Suppressor macrophage (primary cell): ENCODE results near the gene KCNIP1.

Source experiments
- DNase-seq, 4 experiments: peaks; one replicate each; pipeline ENCODE4 v3.0.0-alpha.2; 2020 to 2022

Gene KCNIP1

DNA sequence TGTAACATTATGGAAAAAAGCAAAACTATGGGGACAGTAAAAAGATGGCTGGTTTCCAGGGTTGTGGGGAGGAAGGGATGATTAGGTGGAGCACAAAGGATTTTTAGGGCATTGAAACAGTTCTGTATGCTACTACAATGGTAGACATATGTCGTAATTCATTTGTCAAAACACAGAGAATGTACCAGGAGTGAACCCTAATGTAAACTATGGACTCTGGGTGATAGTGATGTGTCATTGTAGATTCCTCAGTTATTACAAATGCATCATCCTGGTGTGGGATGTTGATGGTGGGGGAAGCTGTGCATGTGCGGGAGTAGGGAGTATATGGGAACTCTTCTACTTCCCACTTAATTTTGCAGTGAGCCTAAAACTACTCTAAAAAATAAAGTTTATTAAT is 144.7 kb downstream of the KCNIP1 start:
- peak in 2 of 4 experiments; percentile 14 to 31 for DNase-seq

DNA sequence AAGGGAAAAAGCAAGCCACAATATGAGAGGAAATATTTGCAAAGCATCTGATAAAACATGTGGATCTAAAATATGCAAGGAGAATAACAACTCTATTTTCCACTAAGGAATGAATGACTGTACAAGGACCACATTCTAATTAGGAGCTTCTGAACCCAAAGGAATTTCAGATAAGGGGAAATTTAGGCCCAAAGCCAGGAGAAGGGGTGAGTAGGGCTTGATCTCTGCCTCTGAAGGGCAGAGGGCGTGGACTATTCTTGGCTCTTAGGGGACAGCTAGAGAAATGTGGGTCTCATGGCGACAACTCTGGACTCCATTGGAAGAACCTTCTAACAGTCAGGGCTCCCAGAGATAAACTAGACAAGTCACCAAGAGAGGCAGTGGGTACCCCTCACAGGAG is 147.0 kb downstream of the KCNIP1 start:
- no peak for DNase-seq

DNA sequence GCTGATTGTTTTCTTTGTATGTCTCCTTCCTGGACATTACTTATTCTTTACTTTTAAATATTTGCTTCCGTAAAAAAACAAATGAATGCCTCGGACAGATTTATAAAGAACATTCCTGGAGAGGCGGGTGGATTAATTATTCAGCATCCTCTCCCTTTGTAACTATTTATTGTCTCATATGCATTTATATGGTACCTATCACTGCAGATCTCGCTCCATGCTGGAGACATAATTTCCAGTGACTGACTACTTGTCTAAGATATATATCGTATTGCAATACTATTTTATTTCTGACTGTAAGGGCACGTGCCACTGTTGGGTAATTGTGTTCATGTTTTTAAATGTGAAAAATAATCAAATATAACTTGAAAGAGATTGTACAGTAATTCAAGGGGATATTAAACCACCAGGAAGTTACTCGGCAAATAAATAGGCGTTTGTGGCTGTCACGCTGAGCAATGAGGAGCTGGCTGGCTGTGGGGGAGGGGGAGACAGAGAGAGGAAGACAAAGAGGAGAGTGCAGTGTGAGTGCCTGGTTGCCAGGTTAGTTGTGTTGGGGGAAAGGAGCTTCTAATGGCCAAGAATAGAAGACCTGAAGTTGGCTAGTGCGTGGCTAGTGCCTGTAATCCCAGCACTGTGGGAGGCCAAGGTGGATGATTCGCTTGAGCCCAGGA is 147.9 kb downstream of the KCNIP1 start:
- DNase-seq = no peak

DNA sequence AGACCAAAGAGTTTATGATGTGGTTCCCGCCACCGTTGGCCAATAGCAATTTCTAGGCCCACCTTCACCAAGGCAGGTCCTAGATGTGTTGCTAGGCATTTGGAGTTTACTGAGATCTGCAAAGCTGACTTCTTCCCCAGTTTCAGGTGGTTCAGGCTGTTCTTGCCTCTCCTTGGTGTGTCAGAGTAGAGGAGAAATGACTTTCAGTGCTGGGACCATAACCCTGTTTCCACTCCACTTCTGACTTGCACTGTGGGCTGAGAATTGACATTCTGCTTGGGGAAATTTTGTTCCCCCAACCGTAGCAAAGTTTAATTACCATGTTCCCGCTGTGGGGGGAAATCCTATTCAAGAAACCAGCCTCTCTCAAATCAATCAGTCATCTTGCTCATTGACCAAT is 151.7 kb downstream of the KCNIP1 start:
- DNase-seq = no peak

- no peak for DNase-seq
Measured at GRCh38 chr5:170655920-170656319, 152.1 kb downstream of the KCNIP1 start.

- DNase-seq = no peak
Measured at GRCh38 chr5:170656346-170656745, 152.5 kb downstream of the KCNIP1 start.

GRCh38 chr5:170660531-170660930 is 156.7 kb downstream of the KCNIP1 start:
- no peak for DNase-seq

DNA sequence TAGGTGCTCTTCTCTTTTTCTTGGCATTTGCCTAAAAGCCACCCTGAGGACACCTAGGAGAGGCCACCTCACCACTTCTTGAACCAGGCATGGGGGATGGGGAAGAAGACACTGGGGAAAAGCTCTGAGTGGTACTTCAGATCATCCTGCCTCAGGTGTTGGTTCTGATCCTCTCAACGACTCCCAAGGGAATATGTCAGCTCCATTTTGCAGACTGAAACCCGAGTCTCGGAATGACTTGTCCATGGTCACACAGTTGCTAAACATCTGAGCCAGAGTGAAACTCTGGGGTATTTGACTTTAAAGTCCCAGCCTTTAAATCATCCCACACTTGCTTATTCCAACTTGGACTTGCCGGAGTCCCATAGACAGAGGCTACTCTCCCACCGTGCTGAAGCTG is 159.1 kb downstream of the KCNIP1 start:
- DNase-seq = no peak

GRCh38 chr5:170678811-170679210 is 175.0 kb downstream of the KCNIP1 start:
- DNase-seq = no peak

DNA sequence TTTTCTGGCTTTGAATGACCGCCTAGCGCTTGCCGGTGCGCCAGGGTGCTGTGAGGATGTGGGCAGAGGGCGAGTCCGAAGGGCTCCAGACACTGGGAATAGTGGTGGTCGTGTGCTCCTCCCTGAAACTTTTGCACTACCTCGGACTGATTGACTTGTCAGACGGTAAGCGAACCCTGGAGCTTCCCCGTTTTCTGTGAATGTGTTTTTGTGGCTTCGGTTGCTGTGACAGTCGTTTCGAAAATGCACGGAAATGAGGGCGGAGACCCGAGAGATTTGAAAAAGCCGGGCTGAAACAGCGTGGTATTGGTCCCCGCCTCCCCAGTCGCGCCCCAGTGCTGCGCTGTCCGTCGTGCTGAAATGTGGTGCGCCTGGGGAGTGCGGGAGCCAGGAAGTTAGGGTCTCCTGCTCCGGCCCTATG is 177.2 kb downstream of the KCNIP1 start:
- DNase-seq = peak; percentile 54 to 70 (median 61)

DNA sequence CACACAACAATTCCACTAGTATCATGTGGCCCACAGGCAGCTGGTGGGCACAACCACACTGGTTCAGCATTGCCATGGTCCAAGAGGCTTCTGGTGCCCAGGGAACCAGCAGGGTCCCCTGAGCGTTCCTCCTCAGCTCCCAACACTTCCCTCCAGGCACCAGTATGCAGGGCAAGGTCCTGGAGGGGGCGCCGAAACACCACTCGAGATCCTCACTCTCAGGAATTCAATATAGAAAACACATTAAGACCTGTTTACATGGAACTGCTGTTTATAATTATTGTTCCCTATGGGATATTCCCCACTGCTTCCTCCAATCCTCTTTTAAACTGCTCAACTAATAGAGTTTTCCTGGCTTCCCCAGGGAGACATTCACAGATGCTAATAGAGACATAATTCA is 187.8 kb downstream of the KCNIP1 start:
- DNase-seq = no peak

GRCh38 chr5:170693701-170694100 is 189.9 kb downstream of the KCNIP1 start:
- DNase-seq = no peak

- no peak for DNase-seq
Measured at GRCh38 chr5:170694911-170695310, 191.1 kb downstream of the KCNIP1 start.

DNA sequence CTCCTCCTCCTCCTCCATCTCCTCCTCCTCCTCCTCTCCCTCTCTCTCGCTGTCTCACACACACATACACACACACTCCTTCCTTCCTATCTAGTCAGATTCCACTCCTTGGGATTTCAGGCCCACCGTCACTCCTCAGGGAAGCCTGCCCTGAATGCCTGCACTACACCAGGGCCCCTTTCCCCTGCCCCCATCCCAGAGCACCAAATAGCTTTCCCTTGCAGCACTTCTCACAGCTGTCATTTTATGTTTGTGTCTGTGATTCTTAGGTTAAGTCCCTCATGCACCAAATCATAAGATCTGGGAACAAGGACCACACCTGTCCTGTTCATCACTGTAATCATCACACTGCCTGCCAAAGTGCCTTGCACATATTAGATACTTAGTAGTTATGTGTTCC is 193.2 kb downstream of the KCNIP1 start:
- no peak for DNase-seq

DNA sequence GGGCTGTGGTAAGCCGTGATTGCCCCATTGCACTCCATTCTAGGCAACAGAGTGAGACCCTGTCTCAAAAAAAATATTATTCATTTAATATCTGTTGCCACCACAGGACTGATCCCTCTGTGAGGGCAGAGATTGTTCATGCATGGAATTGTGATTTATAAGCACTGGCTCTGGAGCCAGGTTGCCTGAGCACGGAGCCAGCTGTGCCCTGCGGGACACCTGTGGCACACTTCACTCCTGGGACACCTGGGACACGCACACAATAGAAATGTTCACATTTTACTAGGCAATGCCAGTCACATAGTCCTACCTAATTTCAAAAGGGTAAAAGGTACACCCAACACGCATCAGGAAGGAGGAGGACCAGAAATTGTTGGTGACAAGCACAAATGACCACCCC is 196.7 kb downstream of the KCNIP1 start:
- no peak for DNase-seq

GRCh38 chr5:170701334-170701733 is 197.5 kb downstream of the KCNIP1 start:
- no peak for DNase-seq

- DNase-seq = no peak
Measured at GRCh38 chr5:170704417-170705192, 200.8 kb downstream of the KCNIP1 start.

- DNase-seq = no peak
Measured at GRCh38 chr5:170709640-170710039, 205.8 kb downstream of the KCNIP1 start.

DNA sequence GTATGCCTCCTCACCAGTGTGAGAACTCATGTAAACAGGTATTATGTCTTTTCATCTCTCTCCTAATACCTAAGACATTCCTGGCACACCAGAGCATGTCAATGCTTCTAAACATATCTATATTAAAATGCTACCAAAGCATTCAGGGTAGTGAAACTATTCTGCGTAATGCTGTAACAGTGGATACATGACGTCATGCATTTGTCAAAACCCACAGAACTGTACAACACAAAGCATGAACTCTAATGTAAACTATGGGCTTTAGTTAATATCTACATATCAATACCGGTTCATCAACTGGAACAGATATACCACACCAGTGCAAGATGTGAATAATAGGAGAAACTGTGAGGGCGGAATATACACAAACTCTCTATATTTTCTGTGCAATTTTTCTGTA is 207.5 kb downstream of the KCNIP1 start:
- no peak for DNase-seq

DNA sequence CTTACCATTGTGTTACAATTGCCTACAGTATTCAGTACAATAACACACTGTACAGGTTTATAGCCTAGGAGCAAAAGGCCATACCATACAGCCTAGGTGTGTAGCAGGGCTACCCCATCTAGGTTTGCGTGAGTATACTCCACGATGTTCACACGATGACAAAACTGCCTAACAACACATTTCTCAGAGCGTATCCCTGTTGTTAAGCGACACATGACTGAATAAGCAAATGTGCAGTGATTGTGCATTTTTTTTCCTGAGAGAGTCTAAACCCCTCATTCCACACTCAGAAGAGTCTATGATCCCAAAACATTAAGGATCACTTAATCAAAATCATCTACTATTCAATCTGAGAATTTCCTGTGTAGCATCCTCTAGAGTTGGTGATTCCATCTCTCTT is 211.3 kb downstream of the KCNIP1 start:
- no peak for DNase-seq

GRCh38 chr5:170716396-170716795 is 212.6 kb downstream of the KCNIP1 start:
- DNase-seq = no peak

DNA sequence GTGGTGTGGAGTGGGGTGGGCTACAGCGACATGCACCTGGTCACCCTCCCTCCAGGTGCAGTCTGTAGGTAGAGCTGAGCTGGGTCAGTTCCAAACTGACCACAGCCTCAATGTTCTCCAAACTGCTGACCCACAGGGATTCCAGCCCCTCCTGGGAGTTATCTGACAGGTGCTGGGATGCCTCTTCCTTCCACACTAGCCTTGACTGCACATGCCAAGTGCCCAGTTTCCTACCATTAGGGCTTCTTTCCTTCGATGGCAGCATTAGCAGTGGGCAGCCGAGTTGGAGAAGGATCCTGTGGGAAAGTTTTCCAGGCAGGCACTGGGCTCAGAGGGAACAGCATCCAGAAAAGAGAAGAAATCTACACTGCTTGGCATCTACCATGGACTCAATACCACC is 215.7 kb downstream of the KCNIP1 start:
- DNase-seq = no peak

DNA sequence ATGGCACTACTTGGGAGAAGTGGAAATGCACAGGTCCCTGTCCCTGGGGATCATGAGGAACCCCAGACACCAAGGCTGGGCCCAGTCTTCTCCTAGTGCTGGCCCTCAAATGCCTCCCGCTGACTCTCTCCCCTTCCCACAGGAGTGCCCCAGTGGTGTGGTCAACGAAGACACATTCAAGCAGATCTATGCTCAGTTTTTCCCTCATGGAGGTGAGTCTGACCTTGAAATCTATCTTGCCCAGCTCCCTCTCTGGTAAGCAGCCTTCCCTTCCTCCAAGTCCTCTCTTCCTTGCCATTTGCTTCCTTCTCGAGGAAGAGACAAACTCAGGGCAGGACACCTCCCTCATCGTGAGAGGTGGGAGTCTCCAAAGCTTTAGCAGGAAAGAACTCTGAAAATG is 216.4 kb downstream of the KCNIP1 start:
- no peak for DNase-seq

GRCh38 chr5:170720984-170721383 is 217.2 kb downstream of the KCNIP1 start:
- DNase-seq = no peak
